ENCODE results near the gene FAM3A.

GRCh38 chrX:154507673-154508383 is 8.2 kb downstream of the FAM3A start:
- TF ChIP-seq CTCF (conservative IDR thresholded peaks at IDR 0.05; ENCODE audit: low read length) = no peak
- TF ChIP-seq EZH2phosphoT487 (IDR thresholded peaks at IDR 0.05; ENCODE audit: borderline replicate concordance) = no peak

Data from Loucy (cell line).